ENCODE data around the gene SPTA1. TPM values are rescaled to one million over a fixed set of nuclear protein-coding genes. Genes with fewer than 3 reads are reported as not detected.

Gene SPTA1
- total RNA-seq, 1 donor from 2014 or later, result not detected

DNA sequence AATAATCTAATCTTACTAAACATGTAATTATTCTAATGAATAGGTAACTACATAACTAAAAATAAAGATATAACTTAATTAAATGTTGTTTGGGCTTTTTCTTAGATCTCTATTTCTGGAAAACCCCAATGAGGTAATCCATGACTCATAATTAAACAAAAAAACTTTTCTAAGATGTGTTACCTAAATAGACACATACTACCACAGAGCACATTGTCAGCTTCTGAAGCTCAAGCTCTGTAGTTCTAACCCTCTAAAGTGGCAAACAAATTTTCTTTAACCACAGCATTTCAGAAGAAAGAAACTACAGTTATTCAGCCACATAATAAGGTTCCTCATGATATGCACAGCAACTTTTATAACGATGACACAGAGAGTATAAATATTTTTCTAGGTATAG lies 29.8 kb upstream of the SPTA1 start:
- intact Hi-C loops (cut with DNase I), result no loop called here
- Histone ChIP-seq H3K9me3 (no peaks in the 10 kb centered on the region), H3K27me3 (no peaks in the 10 kb centered on the region), H3K36me3 (no peaks in the 10 kb centered on the region), H3K4me3 (no peak overlapping the region), H3K27ac (no peak overlapping the region), H3K4me1 (no peaks in the 10 kb centered on the region)
- DNase-seq (ENCODE audit: low spot score in 2 of 2), result no peak
- TF ChIP-seq, protein P1, sequence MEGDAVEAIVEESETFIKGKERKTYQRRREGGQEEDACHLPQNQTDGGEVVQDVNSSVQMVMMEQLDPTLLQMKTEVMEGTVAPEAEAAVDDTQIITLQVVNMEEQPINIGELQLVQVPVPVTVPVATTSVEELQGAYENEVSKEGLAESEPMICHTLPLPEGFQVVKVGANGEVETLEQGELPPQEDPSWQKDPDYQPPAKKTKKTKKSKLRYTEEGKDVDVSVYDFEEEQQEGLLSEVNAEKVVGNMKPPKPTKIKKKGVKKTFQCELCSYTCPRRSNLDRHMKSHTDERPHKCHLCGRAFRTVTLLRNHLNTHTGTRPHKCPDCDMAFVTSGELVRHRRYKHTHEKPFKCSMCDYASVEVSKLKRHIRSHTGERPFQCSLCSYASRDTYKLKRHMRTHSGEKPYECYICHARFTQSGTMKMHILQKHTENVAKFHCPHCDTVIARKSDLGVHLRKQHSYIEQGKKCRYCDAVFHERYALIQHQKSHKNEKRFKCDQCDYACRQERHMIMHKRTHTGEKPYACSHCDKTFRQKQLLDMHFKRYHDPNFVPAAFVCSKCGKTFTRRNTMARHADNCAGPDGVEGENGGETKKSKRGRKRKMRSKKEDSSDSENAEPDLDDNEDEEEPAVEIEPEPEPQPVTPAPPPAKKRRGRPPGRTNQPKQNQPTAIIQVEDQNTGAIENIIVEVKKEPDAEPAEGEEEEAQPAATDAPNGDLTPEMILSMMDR (IDR thresholded peaks at IDR 0.05), result no peak

DNA sequence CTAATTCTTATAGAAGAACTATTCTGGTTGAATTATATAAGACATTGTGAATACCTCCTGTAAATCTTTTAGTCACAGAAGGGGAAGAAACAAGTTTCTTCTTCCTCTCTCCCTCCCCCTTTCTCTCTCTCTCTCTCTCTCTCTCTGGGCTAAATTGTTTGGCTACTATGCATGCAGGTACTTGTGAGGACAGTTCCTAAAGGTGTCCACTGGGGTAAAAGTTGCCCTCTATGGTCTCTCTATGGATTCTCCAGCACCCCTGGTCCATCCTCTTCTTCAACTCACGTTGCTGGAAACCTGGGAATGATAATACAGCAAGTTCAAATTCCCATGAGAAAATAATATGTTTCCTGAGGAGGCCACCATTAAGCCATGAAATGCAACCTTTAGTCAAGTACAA lies 28.2 kb upstream of the SPTA1 start:
- no peaks in the 10 kb centered on the region for H3K27me3 ChIP-seq
- no peak overlapping the region for H3K27ac ChIP-seq
- no peaks in the 10 kb centered on the region for H3K4me1 ChIP-seq
- DNase-seq (ENCODE audit: low spot score in 2 of 2), result no peak
- no peaks in the 10 kb centered on the region for H3K36me3 ChIP-seq
- H3K4me3 ChIP-seq, result no peak overlapping the region
- intact Hi-C loops (cut with DNase I), result no loop called here
- no peaks in the 10 kb centered on the region for H3K9me3 ChIP-seq
- TF ChIP-seq, protein P1 (IDR thresholded peaks at IDR 0.05), result no peak

DNA sequence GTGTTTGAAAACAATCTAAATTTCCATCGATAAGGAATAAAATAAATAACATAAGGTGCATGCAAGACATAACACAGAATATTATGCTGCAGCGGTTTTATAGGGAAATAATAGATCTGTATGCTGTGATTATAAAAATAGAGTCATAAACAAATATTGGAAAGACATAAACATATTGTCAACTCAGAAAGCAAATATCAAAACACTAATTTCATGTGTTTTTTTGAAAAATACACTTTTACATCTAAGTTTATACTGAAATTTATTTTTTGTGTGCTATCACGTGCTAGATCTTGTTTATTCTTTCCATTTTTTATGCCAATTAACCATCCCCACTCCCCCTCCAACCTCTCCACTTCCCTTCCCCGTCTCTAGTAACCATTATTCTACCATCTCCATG lies 24.6 kb upstream of the SPTA1 start:
- Histone ChIP-seq H3K9me3 (no peaks in the 10 kb centered on the region), H3K27me3 (no peaks in the 10 kb centered on the region), H3K36me3 (no peaks in the 10 kb centered on the region), H3K4me3 (no peak overlapping the region), H3K4me1 (no peaks in the 10 kb centered on the region), H3K27ac (no peak overlapping the region)
- DNase-seq (ENCODE audit: low spot score in 2 of 2), result no peak
- intact Hi-C loops (cut with DNase I), result no loop called here
- TF ChIP-seq, protein P1 (IDR thresholded peaks at IDR 0.05), result no peak

DNA sequence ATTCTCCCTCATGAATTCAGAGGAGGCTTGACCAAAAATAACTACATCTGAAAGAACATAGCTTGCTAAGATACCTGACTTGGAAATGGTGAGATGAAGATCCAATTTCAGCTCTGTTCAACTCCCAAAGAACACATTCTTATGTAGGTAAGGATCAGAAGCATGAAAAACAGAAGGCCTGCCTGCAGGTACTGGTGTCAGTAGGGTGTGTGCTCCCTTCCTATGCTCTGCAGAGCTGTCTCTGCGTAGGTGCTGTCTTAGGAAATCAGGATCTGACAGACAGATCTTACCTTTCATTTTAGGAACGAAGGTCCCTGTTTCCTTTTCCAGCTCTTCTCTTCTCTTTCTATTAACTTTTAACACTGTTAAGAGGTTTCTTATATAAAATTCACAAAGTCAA lies 19.6 kb upstream of the SPTA1 start:
- Histone ChIP-seq H3K27ac (no peak overlapping the region), H3K27me3 (no peaks in the 10 kb centered on the region), H3K4me1 (no peaks in the 10 kb centered on the region), H3K4me3 (no peak overlapping the region), H3K36me3 (no peaks in the 10 kb centered on the region), H3K9me3 (no peaks in the 10 kb centered on the region)
- TF ChIP-seq, protein P1 (IDR thresholded peaks at IDR 0.05), result no peak
- intact Hi-C loops (cut with DNase I), result no loop called here
- no peak for DNase-seq (ENCODE audit: low spot score in 2 of 2)

DNA sequence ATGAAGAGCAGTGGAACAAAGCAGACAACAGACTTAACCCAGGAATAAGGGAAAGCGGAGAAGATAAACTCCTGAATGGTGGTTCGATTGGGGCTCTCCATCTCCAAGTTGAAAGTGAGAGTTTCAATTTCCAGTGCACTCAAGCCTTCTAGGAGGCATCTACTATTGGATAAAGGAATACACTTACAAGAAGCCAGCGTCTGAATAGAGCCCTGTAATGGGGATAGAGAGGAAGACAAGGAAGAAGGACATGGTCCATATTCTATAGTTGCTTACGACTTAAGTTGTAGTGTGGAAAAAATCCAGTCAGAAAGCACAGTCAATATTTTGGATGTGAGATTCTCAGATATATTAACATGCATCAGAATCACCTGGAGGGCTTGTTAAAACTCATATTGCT lies 14.0 kb upstream of the SPTA1 start, which contains the start of gene OR6K2:
Gene OR6K2, minus strand, starts transcription at position 101 of the 400 bp plus-strand sequence. Its CDS starts 0 bp downstream, at position 101.
- Histone ChIP-seq H3K9me3 (no peaks in the 10 kb centered on the region), H3K36me3 (no peaks in the 10 kb centered on the region), H3K4me1 (no peaks in the 10 kb centered on the region), H3K27me3 (no peaks in the 10 kb centered on the region), H3K4me3 (no peak within 1 kb of the TSS), H3K27ac (no peak within 1 kb of the TSS)
- intact Hi-C loops (cut with DNase I), result no loop called here
- DNase-seq (ENCODE audit: low spot score in 2 of 2), result no peak
- TF ChIP-seq, protein P1 (IDR thresholded peaks at IDR 0.05), result no peak

DNA sequence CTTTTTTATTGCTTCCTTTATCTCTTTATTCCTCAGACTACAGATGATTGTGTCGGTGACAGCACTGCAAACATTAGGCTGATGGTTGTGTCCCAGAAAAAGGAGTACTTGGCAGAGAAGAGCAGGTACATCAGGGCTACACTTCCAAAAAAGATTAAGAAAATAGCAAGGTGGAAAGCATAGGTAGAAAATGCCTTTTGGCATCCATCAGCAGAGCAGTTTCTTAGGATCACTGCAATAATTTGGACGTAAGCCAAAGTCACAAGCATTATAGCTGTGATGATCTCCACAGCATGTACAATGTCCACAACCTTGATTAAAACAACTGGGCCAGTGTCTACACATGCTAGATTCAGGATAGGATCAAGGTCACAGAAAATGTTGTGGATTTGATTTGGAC lies 8.1 kb upstream of the SPTA1 start:
- intact Hi-C loops (cut with DNase I), result no loop called here
- TF ChIP-seq, protein P1 (IDR thresholded peaks at IDR 0.05), result no peak
- no peak overlapping the region for H3K4me3 ChIP-seq
- H3K27ac ChIP-seq, result no peak overlapping the region
- no peaks in the 10 kb centered on the region for H3K36me3 ChIP-seq
- no peaks in the 10 kb centered on the region for H3K4me1 ChIP-seq
- H3K9me3 ChIP-seq, result no peaks in the 10 kb centered on the region
- H3K27me3 ChIP-seq, result no peaks in the 10 kb centered on the region
- no peak for DNase-seq (ENCODE audit: low spot score in 2 of 2)

All from ascending aorta (tissue), 2 donors.